Ammon's horn (tissue), 1 donor: ENCODE results near the gene DPP7.
"Not testable (repeated sequence)": the region's sequence is repeated elsewhere in the genome, so short reads cannot be mapped to it uniquely, and the experiment has no call there.

ENCODE experiments used
- DNase-seq: peaks from one replicate; pipeline ENCODE4 v3.0.0-alpha.2; 2016; ENCODE audit warnings: low spot score

Gene DPP7

GRCh38 chr9:137128862-137129455, 14.4 kb upstream of the DPP7 start:
- no peak for DNase-seq

DNA sequence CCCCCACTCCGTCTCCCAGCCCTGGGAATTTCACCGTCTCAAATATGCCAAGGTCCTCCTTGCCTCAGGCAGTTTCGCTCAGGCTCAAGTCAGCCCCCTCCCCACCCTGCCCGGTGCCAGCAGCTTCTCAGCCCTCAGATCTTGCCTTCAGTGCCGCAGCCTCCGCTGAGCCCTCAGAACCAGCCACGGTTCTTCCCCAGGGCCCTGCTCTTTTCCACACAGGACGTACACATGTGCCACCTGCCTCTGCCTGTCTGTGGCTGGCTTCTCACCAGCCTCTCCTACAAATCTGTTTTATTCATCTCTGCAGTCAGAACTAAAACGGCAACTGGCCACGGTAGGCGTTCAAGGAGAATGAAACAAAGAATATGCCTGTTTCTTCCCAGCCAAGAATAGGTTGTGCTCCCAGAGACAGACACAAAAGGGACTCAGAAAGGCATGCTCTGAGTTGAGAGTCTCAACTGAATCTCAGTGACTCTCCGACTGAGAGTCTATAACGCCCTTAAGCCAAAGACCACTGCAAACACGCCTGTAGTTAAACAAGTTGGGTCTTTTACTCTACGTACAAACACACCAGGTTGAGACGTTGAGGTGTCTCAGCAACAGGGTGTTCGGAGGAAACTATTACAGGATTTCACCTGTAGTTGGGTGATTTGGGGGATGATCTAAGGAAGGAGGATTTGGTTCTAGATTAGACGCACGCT, 13.8 kb upstream of the DPP7 start:
- no peak for DNase-seq

- DNase-seq: no peak
These were observed 13.0 kb upstream of the DPP7 start for GRCh38 chr9:137127301-137128157.

GRCh38 chr9:137126786-137127185, 12.3 kb upstream of the DPP7 start:
- no peak for DNase-seq

- DNase-seq: not testable (repeated sequence)
These were observed 9.5 kb upstream of the DPP7 start for GRCh38 chr9:137123952-137124462.

GRCh38 chr9:137123468-137123837, 8.9 kb upstream of the DPP7 start:
- no peak for DNase-seq

- DNase-seq: not testable (repeated sequence)
These were observed 8.4 kb upstream of the DPP7 start for GRCh38 chr9:137122796-137123467.

DNA sequence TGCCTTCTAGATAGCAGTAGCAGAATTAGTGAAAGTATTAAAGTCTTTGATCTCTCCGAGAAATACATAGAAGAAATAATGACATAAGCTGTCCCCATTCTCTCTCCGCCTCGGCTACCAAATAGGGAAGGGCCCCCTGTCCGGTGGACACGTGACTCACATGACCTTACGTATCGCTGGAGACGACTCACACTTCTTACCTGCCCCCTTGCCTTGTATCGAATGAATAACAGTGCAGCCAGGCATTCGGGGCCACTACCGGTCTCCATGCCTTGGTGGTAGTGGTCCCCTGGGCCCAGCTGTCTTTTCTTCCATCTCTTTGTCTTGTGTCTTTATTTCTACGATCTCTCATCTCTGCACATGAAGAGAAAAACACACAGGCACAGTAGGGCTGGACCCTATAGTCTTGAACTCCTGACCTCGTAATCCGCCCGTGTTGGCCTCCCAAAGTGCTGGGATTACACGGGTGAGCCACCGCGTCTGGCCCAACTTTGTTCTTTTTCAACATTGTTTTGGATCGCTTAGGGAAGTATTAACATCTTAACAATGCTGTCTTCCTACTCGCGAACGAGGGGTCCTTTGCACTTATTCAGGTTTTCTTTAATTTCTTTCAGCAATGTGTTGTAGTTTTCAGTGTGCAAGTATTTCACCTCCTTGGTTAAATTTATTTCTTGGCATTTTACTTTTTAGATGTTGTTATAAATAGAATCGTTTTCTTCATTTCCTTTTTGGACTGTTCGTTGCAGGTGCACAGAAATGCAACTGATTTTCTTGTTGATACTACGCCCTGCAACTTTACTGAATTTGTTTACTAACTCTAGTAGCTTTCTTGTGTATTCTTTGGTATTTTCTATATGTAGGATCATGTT, 7.6 kb upstream of the DPP7 start:
- not testable (repeated sequence) for DNase-seq

DNA sequence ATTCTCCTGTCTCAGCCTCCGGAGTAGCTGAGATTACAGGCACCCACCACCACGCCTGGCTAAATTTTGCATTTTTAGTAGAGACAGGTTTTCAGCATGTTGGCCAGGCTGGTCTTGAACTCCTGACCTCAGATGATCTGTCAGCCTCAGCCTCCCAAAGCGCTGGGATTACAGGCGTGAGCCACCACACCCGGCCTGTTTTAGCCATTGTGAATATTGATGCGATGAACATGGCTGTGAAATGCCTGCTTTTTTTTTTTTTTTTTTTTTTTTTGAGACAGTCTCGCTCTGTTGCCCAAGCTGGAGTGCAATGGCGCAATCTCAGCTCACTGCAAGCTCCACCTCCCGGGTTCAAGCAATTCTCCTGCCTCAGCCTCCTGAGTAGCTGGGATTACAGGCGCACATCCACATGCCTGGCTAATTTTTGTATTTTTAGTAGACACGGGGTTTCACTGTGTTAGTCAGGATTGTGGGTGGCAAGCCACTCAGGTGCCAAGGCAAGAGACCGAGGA, 3.6 kb upstream of the DPP7 start:
- not testable (repeated sequence) for DNase-seq

DNA sequence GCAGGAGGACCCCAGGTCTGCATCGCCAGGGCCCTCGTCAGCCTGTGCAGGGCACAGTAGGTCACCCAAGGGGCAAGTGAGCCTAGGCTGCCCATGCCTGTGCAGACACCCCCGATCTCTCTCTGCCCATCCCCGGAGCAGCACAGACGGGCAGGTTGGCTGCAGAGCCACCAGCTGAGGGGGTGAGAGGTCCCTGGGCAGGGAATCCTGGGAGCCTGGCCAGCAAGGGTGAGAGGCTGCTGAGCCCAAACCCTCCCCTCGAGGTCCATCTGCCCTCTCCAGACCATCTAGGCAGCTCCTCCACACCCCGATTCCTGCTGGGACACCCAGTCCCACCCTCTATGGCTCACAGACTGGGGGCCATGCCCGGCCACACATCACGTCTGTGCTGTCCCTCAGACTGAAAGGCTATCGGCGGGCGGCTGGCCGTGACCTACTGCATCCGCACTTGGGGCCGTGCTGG, 2.8 kb upstream of the DPP7 start:
- DNase-seq: no peak

GRCh38 chr9:137116728-137117127, 2.2 kb upstream of the DPP7 start:
- DNase-seq: no peak

DNA sequence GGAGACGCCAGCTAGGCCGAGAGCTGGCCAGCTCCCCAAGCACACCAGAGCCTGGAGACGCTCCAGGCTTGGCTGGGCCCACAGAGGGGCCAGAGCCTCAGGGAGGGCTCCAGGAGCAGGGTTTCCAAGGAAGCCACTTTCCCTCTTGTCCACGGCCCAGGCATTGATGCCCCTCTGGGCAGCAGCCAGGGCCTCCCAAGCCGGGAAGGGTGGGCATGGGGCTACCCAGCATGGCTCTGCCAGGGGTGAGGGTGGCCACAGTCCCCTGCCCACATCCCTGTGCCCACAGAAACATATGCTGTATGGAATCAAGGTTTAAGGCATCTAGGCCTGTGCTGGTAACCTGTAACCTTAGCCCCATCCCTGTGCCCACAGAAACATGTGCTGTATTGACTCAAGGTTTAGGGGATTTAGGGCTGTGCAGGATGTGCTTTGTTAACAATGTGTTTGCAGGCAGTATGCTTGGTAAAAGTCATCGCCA, 1.5 kb upstream of the DPP7 start:
- DNase-seq: no peak

GRCh38 chr9:137115394-137116026, 977 bp upstream of the DPP7 start:
- no peak for DNase-seq

GRCh38 chr9:137114220-137114612, 317 bp downstream of the DPP7 start:
- no peak for DNase-seq

- no peak for DNase-seq
These were observed 961 bp downstream of the DPP7 start for GRCh38 chr9:137113385-137114159.

DNA sequence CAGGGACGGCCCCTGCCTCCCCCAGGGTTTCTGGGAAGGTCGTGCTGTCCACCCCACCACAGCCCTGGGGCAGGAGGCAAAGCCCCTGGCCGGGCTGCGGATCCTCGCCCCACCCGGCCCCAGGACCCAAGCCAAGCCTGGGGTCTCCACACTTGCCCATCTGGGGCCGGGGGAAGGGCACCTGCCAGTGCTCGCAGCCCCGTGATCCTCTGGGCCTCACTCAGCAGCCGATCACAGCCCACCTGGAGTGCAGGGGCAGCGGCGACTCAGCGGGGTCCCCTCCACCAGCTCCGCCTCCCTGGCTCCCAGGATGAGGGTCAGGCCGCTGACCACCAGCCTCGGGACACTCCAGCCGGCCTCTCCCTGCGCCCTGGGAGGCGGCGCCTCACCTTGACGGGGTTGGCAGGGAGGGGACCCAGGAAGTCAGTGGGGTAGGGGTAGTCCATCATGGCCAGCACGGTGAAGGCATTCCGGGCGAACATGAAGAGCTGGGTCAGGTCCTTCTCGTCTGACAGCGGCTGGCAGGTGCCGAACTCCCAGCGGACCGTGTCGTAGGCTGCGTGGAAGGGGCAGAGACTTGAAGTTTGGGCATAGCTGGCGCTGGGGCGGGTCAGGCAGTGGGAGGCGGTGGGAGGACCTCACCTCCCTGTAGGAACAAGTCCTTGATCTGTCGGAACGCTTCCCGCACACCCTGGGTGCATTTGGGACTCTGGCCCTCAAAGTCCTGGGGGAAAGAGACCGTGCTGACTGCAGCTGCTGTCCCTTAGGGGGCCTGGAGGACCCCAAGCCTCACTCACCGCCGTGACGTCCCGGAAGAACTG, 1.8 kb downstream of the DPP7 start:
- DNase-seq: no peak

- no peak for DNase-seq
These were observed 2.6 kb downstream of the DPP7 start for GRCh38 chr9:137111788-137112563.
